Astrocyte (in vitro differentiated cells and primary cell): ENCODE measurements around the gene CARD9. TPM values are rescaled to one million over a fixed set of nuclear protein-coding genes. Genes with fewer than 3 reads are reported as not detected.

Source experiments
- DNase-seq: peaks from one replicate; pipeline ENCODE4 v3.0.0-alpha.2; 2010; ENCODE audit warnings: low read depth
- FAIRE-seq: peaks from 2 replicates; lab custom pipeline; 2011; peaks lifted over from hg19 to GRCh38; lab: Jason Lieb, UNC
- H2AFZ ChIP-seq: 2 replicates; pipeline ENCODE4 v1.6.0; 2012; ENCODE audit warnings: low read depth, low read length, inconsistent platforms
- H3K27ac ChIP-seq: 2 replicates; pipeline ENCODE4 v1.5.1; 2011; ENCODE audit warnings: low read depth, low read length, inconsistent platforms
- H3K27me3 ChIP-seq: 2 replicates; pipeline ENCODE4 v1.6.0; 2011; ENCODE audit warnings: low read length, inconsistent platforms; ENCODE audit not compliant: insufficient read depth
- H3K36me3 ChIP-seq: 2 replicates; pipeline ENCODE4 v1.5.1; 2011; ENCODE audit warnings: low read length, inconsistent platforms; ENCODE audit not compliant: insufficient read depth
- H3K4me1 ChIP-seq: 2 replicates; pipeline ENCODE4 v1.5.1; 2011; ENCODE audit warnings: low read length, inconsistent platforms; ENCODE audit not compliant: insufficient read depth
- H3K4me2 ChIP-seq: 2 replicates; pipeline ENCODE4 v1.6.0; 2012; ENCODE audit warnings: low read length, inconsistent platforms
- H3K4me3 ChIP-seq: 2 replicates; pipeline ENCODE4 v1.5.1; 2011; ENCODE audit warnings: low read depth, mild to moderate bottlenecking, low read length, inconsistent platforms; ENCODE audit not compliant: insufficient read depth
- H3K79me2 ChIP-seq: 2 replicates; pipeline ENCODE4 v1.6.0; 2012; ENCODE audit warnings: mild to moderate bottlenecking, low read length, inconsistent platforms; ENCODE audit not compliant: insufficient read depth
- H3K9ac ChIP-seq: 2 replicates; pipeline ENCODE4 v1.6.0; 2012; ENCODE audit warnings: mild to moderate bottlenecking, low read length, inconsistent platforms
- H3K9me3 ChIP-seq: 2 replicates; pipeline ENCODE4 v1.5.1; 2012; ENCODE audit warnings: low read depth, mild to moderate bottlenecking, low read length, inconsistent platforms; ENCODE audit not compliant: insufficient read depth
- H4K20me1 ChIP-seq: 2 replicates; pipeline ENCODE4 v1.6.0; 2012; ENCODE audit warnings: low read length, inconsistent platforms; ENCODE audit not compliant: insufficient read depth
- H3K27ac Mint-ChIP-seq: one replicate; pipeline ENCODE4 v1.8.0; 2021; ENCODE audit warnings: mild to moderate bottlenecking, mixed read lengths; ENCODE audit not compliant: unreplicated experiment
- H3K27me3 Mint-ChIP-seq: one replicate; pipeline ENCODE4 v1.8.0; 2021; ENCODE audit warnings: low read depth, mixed read lengths; ENCODE audit not compliant: unreplicated experiment
- H3K36me3 Mint-ChIP-seq: one replicate; pipeline ENCODE4 v1.8.0; 2021; ENCODE audit warnings: low read depth, mixed read lengths; ENCODE audit not compliant: unreplicated experiment
- H3K4me1 Mint-ChIP-seq: one replicate; pipeline ENCODE4 v1.8.0; 2021; ENCODE audit warnings: low read depth, mixed read lengths; ENCODE audit not compliant: unreplicated experiment
- H3K4me3 Mint-ChIP-seq: one replicate; pipeline ENCODE4 v1.8.0; 2021; ENCODE audit warnings: mild to moderate bottlenecking, moderate library complexity, mixed read lengths; ENCODE audit not compliant: unreplicated experiment
- H3K9me3 Mint-ChIP-seq: one replicate; pipeline ENCODE4 v1.8.0; 2021; ENCODE audit warnings: mild to moderate bottlenecking, mixed read lengths; ENCODE audit not compliant: unreplicated experiment
- CTCF ChIP-seq: IDR thresholded peaks from 2 replicates; pipeline ENCODE4 v1.5.1; 2011; ENCODE audit warnings: low read depth, mild to moderate bottlenecking, inconsistent platforms, low read length, moderate library complexity; ENCODE audit not compliant: insufficient read depth
- EZH2 ChIP-seq: IDR thresholded peaks from 2 replicates; pipeline ENCODE4 v1.6.1; 2012; ENCODE audit warnings: mild to moderate bottlenecking, low read length, inconsistent platforms; ENCODE audit not compliant: insufficient read depth
- total RNA-seq: library from RNA; stranded (reverse); gene quantifications from 2 replicates; pipeline ENCODE4 v1.2.1, GENCODE V29; 2021

CARD9 gene
- total RNA-seq, 1 donor from 2014 or later, result 4.2 TPM

DNA sequence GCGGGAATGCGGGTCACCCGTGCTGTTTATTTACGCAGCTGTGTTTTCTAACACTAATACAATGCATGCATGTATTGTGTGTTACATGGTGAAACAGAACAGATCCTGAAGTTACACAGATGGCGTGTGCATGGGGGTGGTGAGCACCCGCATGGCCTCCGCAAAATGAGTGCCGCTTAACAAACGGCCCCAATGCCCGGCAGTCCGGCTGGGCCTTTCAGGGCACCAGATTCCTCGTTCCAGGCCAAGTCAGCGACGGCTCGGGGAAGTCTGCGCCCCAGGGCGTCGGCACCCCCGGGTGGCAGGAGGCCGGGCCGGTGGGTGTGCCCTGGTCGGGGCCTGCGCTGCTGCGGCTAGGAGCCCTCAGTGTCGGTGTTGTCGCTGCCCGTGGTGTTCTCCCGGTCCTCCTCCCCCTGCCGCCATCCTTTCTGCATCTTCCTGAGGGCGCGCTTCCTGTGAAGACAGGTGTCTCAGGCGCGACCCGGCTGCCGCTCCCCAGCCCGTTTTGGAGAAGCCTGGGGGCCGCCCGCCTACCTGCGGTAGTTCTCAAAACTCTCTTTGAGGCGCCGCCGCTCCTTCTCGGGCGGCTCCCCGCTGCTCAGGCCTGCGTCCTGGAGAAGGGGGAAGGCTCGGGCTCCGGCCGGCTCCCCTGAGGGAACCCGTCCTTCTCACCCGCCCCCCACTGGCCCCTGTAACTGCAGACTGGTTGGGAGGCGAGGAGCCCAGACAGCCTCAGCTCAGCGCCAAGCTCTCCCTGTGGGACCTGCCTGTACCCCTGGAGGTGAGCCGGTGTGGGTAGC, 9.3 kb downstream of the CARD9 start:
- no peak for DNase-seq
- no peak for FAIRE-seq
- peak overlapping the region; percentile 74 for H3K4me3 Mint-ChIP-seq
- Histone ChIP-seq H3K9me3 (no peaks in the 10 kb centered on the region), H3K27ac (no peak overlapping the region), H3K9ac (no peak overlapping the region), H3K27me3 (no peaks in the 10 kb centered on the region), H3K36me3 (no peaks in the 10 kb centered on the region), H2AFZ (no peak overlapping the region), H3K79me2 (peaks cover 10% of the 10 kb centered on the region), H4K20me1 (peaks cover 21% of the 10 kb centered on the region), H3K4me3 (no peak overlapping the region), H3K4me2 (peak overlapping the region; percentile 85), H3K4me1 (peaks cover 22% of the 10 kb centered on the region)
- no peak for TF ChIP-seq CTCF
- no peak for TF ChIP-seq EZH2
- H3K36me3 Mint-ChIP-seq, result no peaks in the 10 kb centered on the region
- H3K27me3 Mint-ChIP-seq, result no peaks in the 10 kb centered on the region
- H3K4me1 Mint-ChIP-seq, result peaks cover 2% of the 10 kb centered on the region
- no peaks in the 10 kb centered on the region for H3K9me3 Mint-ChIP-seq
- H3K27ac Mint-ChIP-seq, result peak overlapping the region; percentile 26

DNA sequence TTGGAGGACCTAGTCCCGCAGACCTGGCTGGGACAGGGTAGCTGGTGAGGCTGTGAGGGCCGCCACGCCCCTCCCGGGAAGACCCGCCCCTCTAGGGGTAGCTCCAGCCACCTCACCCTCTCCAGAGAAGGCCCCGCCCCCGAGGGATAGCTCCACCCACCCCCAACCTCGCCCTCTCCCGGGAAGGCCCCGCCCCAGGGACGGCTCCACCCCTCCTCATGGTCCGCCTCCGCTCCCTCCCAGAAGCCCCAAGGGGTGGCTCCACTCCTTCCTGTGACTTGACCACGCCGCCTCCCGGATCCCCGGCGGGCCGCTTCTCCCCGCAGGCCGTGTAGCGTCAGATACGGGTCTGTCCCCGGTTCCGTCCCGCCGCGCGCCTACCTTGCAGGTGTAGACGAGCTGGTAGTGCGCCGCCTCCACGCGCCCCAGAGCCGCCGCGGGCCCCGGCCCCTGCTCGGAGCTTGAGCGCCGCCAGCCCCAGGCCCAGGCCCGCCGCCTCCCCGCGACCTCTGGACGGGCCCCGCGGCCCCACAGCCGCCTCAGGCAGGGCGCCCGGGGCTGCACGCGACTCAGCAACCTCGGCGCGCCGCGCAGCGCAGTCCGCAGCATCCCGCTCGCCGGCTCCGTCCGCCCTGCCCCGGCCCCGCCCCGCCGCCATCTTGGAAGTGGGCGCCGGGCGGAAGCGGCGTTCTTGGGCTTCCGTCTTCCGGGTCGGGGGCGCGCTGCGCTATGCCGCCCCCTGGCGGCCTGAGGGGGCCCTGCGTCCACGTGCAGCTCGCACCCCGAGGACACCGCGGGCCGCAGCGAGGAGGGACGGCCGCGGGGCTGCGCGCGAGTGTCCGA, 10.1 kb downstream of the CARD9 start, which contains the start of gene DNLZ:
TSS of gene DNLZ (minus strand) at position 639 of the 843 bp plus-strand sequence. CDS start at position 609, 30 bp downstream.
- Mint-ChIP-seq H3K4me3 (peak within 1 kb of the TSS; percentile 83), H3K9me3 (no peaks in the 10 kb centered on the region), H3K4me1 (peaks cover 2% of the 10 kb centered on the region), H3K36me3 (no peaks in the 10 kb centered on the region), H3K27ac (peak within 1 kb of the TSS; percentile 83), H3K27me3 (no peaks in the 10 kb centered on the region)
- peak within 1 kb of the TSS; percentile 71 for H3K4me3 ChIP-seq
- no peaks in the 10 kb centered on the region for H3K27me3 ChIP-seq
- H4K20me1 ChIP-seq, result peaks cover 21% of the 10 kb centered on the region
- H3K79me2 ChIP-seq, result peaks cover 10% of the 10 kb centered on the region
- TF ChIP-seq EZH2 (no peak), CTCF (peak; percentile 54)
- peak within 1 kb of the TSS; percentile 65 for H3K27ac ChIP-seq
- H3K9ac ChIP-seq, result peak within 1 kb of the TSS; percentile 88
- peaks cover 22% of the 10 kb centered on the region for H3K4me1 ChIP-seq
- H3K4me2 ChIP-seq, result peak within 1 kb of the TSS; percentile 85
- no peaks in the 10 kb centered on the region for H3K9me3 ChIP-seq
- peak; percentile 79 for DNase-seq
- peak within 1 kb of the TSS; percentile 78 for H2AFZ ChIP-seq
- H3K36me3 ChIP-seq, result no peaks in the 10 kb centered on the region
- no peak for FAIRE-seq
